Activated CD8-positive, alpha-beta T cell treated with anti-CD3 and anti-CD28 coated beads for 36 hours (primary cell): ENCODE measurements around the gene PITPNC1. TPM values are rescaled to one million over a fixed set of nuclear protein-coding genes. Genes with fewer than 3 reads are reported as not detected.

Experiments used
- ATAC-seq: fragments of 200-7000 bp; cut with Tn5 transposase; one replicate; pipeline ENCODE4 v1.10.0; 2021; ENCODE audit warnings: mild to moderate bottlenecking, moderate library complexity
- CTCF ChIA-PET: fragments of 350-600 bp; sonication (Branson Sonifier 250); formaldehyde crosslinking; loops from one replicate; lab custom pipeline; 2021; ENCODE audit warnings: antibody characterized with exemption; lab: Charles Lee
- POLR2A ChIA-PET: fragments of 350-600 bp; sonication (Branson Sonifier 250); formaldehyde crosslinking; loops from one replicate; lab custom pipeline; 2021; ENCODE audit warnings: antibody characterized with exemption; lab: Charles Lee
- DNase-seq: peaks from one replicate; pipeline ENCODE4 v3.0.0-alpha.2; 2020
- H3K27ac Mint-ChIP-seq: one replicate; pipeline ENCODE4 v1.8.0; 2021; ENCODE audit warnings: mild to moderate bottlenecking, mixed read lengths
- H3K27me3 Mint-ChIP-seq: one replicate; pipeline ENCODE4 v1.8.0; 2021; ENCODE audit warnings: mixed read lengths
- H3K36me3 Mint-ChIP-seq: one replicate; pipeline ENCODE4 v1.8.0; 2021; ENCODE audit warnings: low read depth, mixed read lengths
- H3K4me1 Mint-ChIP-seq: one replicate; pipeline ENCODE4 v1.8.0; 2021; ENCODE audit warnings: low read depth, mixed read lengths
- H3K4me3 Mint-ChIP-seq: one replicate; pipeline ENCODE4 v1.8.0; 2021; ENCODE audit warnings: mild to moderate bottlenecking, moderate library complexity, mixed read lengths
- H3K9me3 Mint-ChIP-seq: one replicate; pipeline ENCODE4 v1.8.0; 2021; ENCODE audit warnings: mixed read lengths
- intact Hi-C: fragments of 100-400 bp; cut with micrococcal nuclease; formaldehyde crosslinking; loops from one replicate; pipeline ENCODE4 v1.10.0; 2022
- total RNA-seq, 2 experiments: library from RNA; stranded (reverse); gene quantifications; one replicate each; pipeline ENCODE4 v1.2.3, GENCODE V29; 2021
- TF ChIP-seq, protein P1 (sequence below): fragments of 200-600 bp; IDR thresholded peaks from one replicate; pipeline ENCODE4 v1.8.0; 2022; ENCODE audit warnings: antibody characterized with exemption, mild to moderate bottlenecking

PITPNC1 gene
- total RNA-seq, 2 experiments from 2014 or later: 51.8 to 56.3 TPM

DNA sequence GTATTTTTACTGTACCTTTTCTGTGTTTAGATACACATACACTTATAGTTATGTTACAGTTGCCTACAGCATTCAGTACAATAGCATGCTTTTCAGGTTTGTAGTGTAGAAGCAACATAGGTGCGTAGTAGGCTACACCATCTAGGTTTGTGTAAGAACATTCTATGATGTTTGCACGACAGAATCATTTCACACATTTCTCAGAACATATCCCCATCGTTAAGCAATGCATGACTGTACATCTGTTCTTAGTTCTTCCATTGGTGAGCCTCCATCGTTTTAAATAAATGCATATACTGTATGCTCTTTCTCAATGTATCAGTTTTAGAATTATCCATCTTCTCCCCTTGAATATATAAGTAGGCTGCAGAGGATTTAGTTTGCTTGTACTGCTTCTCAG is 122.6 kb downstream of the PITPNC1 start:
- Mint-ChIP-seq H3K27me3 (no peaks in the 10 kb centered on the region), H3K9me3 (peaks cover 5% of the 10 kb centered on the region), H3K4me1 (peaks cover 60% of the 10 kb centered on the region), H3K4me3 (no peak overlapping the region), H3K27ac (no peak overlapping the region), H3K36me3 (peaks cover 16% of the 10 kb centered on the region)
- intact Hi-C loops: no loop called here
- ChIA-PET POLR2A (no interaction called here), CTCF (no interaction called here)
- ATAC-seq: no peak
- no peak for DNase-seq
- TF ChIP-seq, protein P1, sequence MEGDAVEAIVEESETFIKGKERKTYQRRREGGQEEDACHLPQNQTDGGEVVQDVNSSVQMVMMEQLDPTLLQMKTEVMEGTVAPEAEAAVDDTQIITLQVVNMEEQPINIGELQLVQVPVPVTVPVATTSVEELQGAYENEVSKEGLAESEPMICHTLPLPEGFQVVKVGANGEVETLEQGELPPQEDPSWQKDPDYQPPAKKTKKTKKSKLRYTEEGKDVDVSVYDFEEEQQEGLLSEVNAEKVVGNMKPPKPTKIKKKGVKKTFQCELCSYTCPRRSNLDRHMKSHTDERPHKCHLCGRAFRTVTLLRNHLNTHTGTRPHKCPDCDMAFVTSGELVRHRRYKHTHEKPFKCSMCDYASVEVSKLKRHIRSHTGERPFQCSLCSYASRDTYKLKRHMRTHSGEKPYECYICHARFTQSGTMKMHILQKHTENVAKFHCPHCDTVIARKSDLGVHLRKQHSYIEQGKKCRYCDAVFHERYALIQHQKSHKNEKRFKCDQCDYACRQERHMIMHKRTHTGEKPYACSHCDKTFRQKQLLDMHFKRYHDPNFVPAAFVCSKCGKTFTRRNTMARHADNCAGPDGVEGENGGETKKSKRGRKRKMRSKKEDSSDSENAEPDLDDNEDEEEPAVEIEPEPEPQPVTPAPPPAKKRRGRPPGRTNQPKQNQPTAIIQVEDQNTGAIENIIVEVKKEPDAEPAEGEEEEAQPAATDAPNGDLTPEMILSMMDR: no peak

GRCh38 chr17:67500261-67500660 is 123.2 kb downstream of the PITPNC1 start:
- intact Hi-C loops: no loop called here
- H3K4me1 Mint-ChIP-seq: peaks cover 66% of the 10 kb centered on the region
- H3K27ac Mint-ChIP-seq: no peak overlapping the region
- no peaks in the 10 kb centered on the region for H3K27me3 Mint-ChIP-seq
- CTCF ChIA-PET: no interaction called here
- ATAC-seq (no peak), DNase-seq (no peak)
- H3K4me3 Mint-ChIP-seq: no peak overlapping the region
- TF ChIP-seq, protein P1: no peak
- peaks cover 16% of the 10 kb centered on the region for H3K36me3 Mint-ChIP-seq
- POLR2A ChIA-PET: interaction anchor here (1.2 kb wide), 1 partner anchor 18 kb away, joined by 3 read pairs; no protein-coding TSS in a partner anchor
- peaks cover 5% of the 10 kb centered on the region for H3K9me3 Mint-ChIP-seq

- H3K9me3 Mint-ChIP-seq: peaks cover 1% of the 10 kb centered on the region
- peaks cover 66% of the 10 kb centered on the region for H3K4me1 Mint-ChIP-seq
- no peak for ATAC-seq
- H3K27ac Mint-ChIP-seq: no peak overlapping the region
- ChIA-PET CTCF (interaction anchor here (1.8 kb wide), 1 partner anchor 129 kb away, joined by 5 read pairs; no protein-coding TSS in a partner anchor), POLR2A (interaction anchor here (0.6 to 1.2 kb wide), 3 partner anchors 12 to 178 kb away, joined by 3 read pairs; no protein-coding TSS in a partner anchor)
- TF ChIP-seq, protein P1: no peak
- no peak for DNase-seq
- H3K27me3 Mint-ChIP-seq: no peaks in the 10 kb centered on the region
- no peak overlapping the region for H3K4me3 Mint-ChIP-seq
- intact Hi-C loops: no loop called here
- peaks cover 12% of the 10 kb centered on the region for H3K36me3 Mint-ChIP-seq
Observed at GRCh38 chr17:67500677-67501300, 123.7 kb downstream of the PITPNC1 start.

- DNase-seq: no peak
- peak; percentile 37 for ATAC-seq
- intact Hi-C loops: no loop called here
- Mint-ChIP-seq H3K4me1 (peaks cover 67% of the 10 kb centered on the region), H3K27me3 (no peaks in the 10 kb centered on the region), H3K36me3 (peaks cover 12% of the 10 kb centered on the region), H3K27ac (peak overlapping the region; percentile 66), H3K4me3 (no peak overlapping the region), H3K9me3 (peaks cover 3% of the 10 kb centered on the region)
- ChIA-PET CTCF (interaction anchor here (1.3 to 1.8 kb wide), 2 partner anchors 9 to 127 kb away, joined by 3 to 5 read pairs; no protein-coding TSS in a partner anchor), POLR2A (interaction anchor here (0.8 to 1.2 kb wide), 2 partner anchors 9 to 21 kb away, joined by 3 to 6 read pairs; no protein-coding TSS in a partner anchor)
- TF ChIP-seq, protein P1: no peak
Observed at GRCh38 chr17:67502151-67502550, 125.1 kb downstream of the PITPNC1 start.

DNA sequence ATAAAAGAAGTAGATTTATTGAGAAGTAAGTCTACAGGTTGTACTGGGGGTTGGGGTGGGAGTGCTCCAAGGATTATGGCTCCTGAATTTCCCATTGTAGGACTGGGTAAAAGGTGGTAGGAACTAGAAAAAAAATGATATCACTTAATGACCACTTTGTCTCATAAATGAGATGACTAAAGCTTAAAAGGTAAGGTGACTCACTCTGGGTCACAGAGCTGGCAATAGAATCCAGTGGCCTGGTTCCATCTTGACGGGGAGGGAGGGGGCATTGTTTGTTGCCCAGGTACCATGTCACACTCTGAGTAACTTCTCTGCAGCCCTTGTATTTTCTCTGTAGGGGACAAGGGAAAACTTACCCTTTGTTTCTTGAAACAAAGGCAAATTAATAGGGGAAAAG is 126.1 kb downstream of the PITPNC1 start:
- intact Hi-C loops: no loop called here
- DNase-seq (peak; percentile 60), ATAC-seq (peak; percentile 88)
- Mint-ChIP-seq H3K4me1 (peaks cover 71% of the 10 kb centered on the region), H3K9me3 (peaks cover 9% of the 10 kb centered on the region), H3K36me3 (peaks cover 17% of the 10 kb centered on the region), H3K27ac (peak overlapping the region; percentile 53), H3K27me3 (no peaks in the 10 kb centered on the region), H3K4me3 (no peak overlapping the region)
- POLR2A ChIA-PET: no interaction called here
- TF ChIP-seq, protein P1: no peak
- CTCF ChIA-PET: no interaction called here
